GM23248 (cell line): Measurements from ENCODE around the gene CUL2. TPM values are rescaled to one million over a fixed set of nuclear protein-coding genes. Genes with fewer than 3 reads are reported as not detected.
"Not testable (repeated sequence)": the region's sequence is repeated elsewhere in the genome, so short reads cannot be mapped to it uniquely, and the experiment has no call there.

Experiments
- DNase-seq: peaks from one replicate; pipeline ENCODE4 v3.0.0-alpha.2; 2015
- H2AFZ ChIP-seq: fragments of 200-600 bp; sonication (generic); 2 replicates; pipeline ENCODE4 v1.6.1; 2016; ENCODE audit warnings: antibody characterized with exemption
- H3F3A ChIP-seq: fragments of 200-600 bp; sonication (generic); 2 replicates; pipeline ENCODE4 v1.6.1; 2016; ENCODE audit warnings: mild to moderate bottlenecking, antibody characterized with exemption, mixed run types; ENCODE audit not compliant: insufficient read depth
- H3K27ac ChIP-seq: fragments of 200-600 bp; sonication (generic); 2 replicates; pipeline ENCODE4 v1.5.1; 2016; ENCODE audit warnings: mild to moderate bottlenecking
- H3K27me3 ChIP-seq: fragments of 200-600 bp; sonication (generic); replicated peaks from 2 replicates; pipeline ENCODE4 v1.6.1; 2016; ENCODE audit warnings: mild to moderate bottlenecking; ENCODE audit not compliant: insufficient read depth
- H3K36me3 ChIP-seq: fragments of 200-600 bp; sonication (generic); 2 replicates; pipeline ENCODE4 v1.6.1; 2016; ENCODE audit warnings: low read depth, mild to moderate bottlenecking
- H3K4me1 ChIP-seq: fragments of 200-600 bp; sonication (generic); 2 replicates; pipeline ENCODE4 v1.6.1; 2016; ENCODE audit warnings: mild to moderate bottlenecking; ENCODE audit not compliant: insufficient read depth
- H3K4me2 ChIP-seq: fragments of 200-600 bp; sonication (generic); one replicate; pipeline ENCODE4 v1.6.1; 2016; ENCODE audit warnings: mild to moderate bottlenecking; ENCODE audit not compliant: unreplicated experiment
- H3K4me3 ChIP-seq: fragments of 200-600 bp; sonication (generic); 2 replicates; pipeline ENCODE4 v1.5.1; 2016; ENCODE audit warnings: mild to moderate bottlenecking
- H3K79me2 ChIP-seq: fragments of 200-600 bp; sonication (generic); 2 replicates; pipeline ENCODE4 v1.6.1; 2016; ENCODE audit warnings: mild to moderate bottlenecking; ENCODE audit not compliant: insufficient read depth
- H3K9ac ChIP-seq: fragments of 200-600 bp; sonication (generic); 2 replicates; pipeline ENCODE4 v1.6.1; 2016; ENCODE audit warnings: mild to moderate bottlenecking
- H3K9me2 ChIP-seq: fragments of 200-600 bp; sonication (generic); 2 replicates; pipeline ENCODE4 v1.6.1; 2016; ENCODE audit warnings: mixed run types, mild to moderate bottlenecking, moderate library complexity; ENCODE audit not compliant: insufficient read depth
- H3K9me3 ChIP-seq: fragments of 200-600 bp; sonication (generic); one replicate; pipeline ENCODE4 v1.6.1; 2017; ENCODE audit warnings: low read depth
- H4K20me1 ChIP-seq: fragments of 200-600 bp; sonication (generic); 2 replicates; pipeline ENCODE4 v1.6.0; 2016; ENCODE audit not compliant: insufficient read depth
- EZH2 ChIP-seq: fragments of 200-600 bp; sonication (generic); IDR thresholded peaks from 2 replicates; pipeline ENCODE4 v1.6.1; 2018; ENCODE audit warnings: antibody characterized with exemption, mild to moderate bottlenecking; ENCODE audit not compliant: insufficient read depth, poor library complexity, severe bottlenecking
- EZH2phosphoT487 ChIP-seq: fragments of 200-600 bp; sonication (generic); IDR thresholded peaks from 2 replicates; pipeline ENCODE4 v1.6.1; 2018; ENCODE audit warnings: antibody characterized with exemption, moderate library complexity, mild to moderate bottlenecking, low read depth; ENCODE audit not compliant: insufficient read depth
- WGBS, 2 experiments: methylation state at CpG; one replicate each; pipeline ENCODE4 v1.1.6; 2015 to 2017; ENCODE audit warnings: low lambda C conversion rate in 2 of 2, low coverage in 1 of 2; ENCODE audit errors: missing lambda C conversion rate in 2 of 2; 5-methylcytosine and 5-hydroxymethylcytosine counted together
- in situ Hi-C: fragments of 300-500 bp; cut with MboI; formaldehyde crosslinking; loops from 2 replicates; pipeline ENCODE4 v1.15.0; 2020
- polyA plus RNA-seq: library from polyadenylated mRNA; unstranded; fragments of >200 nt; fragmentation: Nextera tagmentation; extraction: Ambion mirVana; gene quantifications from 2 replicates; pipeline ENCODE4 v1.2.1, GENCODE V29; 2016
- total RNA-seq: library from RNA; depleted of rRNA; stranded (reverse); fragments of >200 nt; shearing (Covaris generic); gene quantifications from 2 replicates; pipeline ENCODE4 v1.2.3, GENCODE V29; 2014

Gene CUL2
- total and polyA plus RNA-seq, 2 experiments from 2014 or later: 35.3 to 50.5 TPM

DNA sequence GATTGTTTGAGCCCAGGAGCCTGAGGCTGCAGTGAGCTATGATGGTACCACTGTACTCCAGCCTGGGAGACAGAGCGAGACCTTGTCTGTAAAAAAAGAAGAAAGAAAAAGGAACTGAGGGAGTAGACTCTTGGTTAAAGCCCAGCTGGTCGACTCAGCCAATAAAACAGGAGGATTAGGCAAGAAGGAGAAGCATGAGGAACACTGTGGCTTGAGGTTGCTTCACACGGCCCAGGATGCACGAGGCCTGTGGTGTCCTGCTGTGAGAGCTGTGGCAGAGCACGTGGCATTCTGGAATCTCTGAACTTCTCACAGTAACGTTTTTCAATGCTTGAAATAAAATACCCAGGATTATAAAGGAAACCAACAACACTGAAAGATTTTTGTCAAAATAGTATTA is 93.3 kb downstream of the CUL2 start:
- Histone ChIP-seq H3K9ac (no peak overlapping the region), H2AFZ (no peak overlapping the region), H3K9me3 (no peaks in the 10 kb centered on the region), H3K79me2 (no peaks in the 10 kb centered on the region), H3K4me2 (no peak overlapping the region), H3K9me2 (no peaks in the 10 kb centered on the region), H3K27ac (no peak overlapping the region), H3K36me3 (no peaks in the 10 kb centered on the region), H3K4me1 (peaks cover 14% of the 10 kb centered on the region), H3K4me3 (no peak overlapping the region), H4K20me1 (no peaks in the 10 kb centered on the region), H3K27me3 (no peaks in the 10 kb centered on the region), H3F3A (peaks cover 8% of the 10 kb centered on the region; the same call in 1 of the 2 replicates)
- in situ Hi-C loops: no loop called here
- no peak for TF ChIP-seq EZH2phosphoT487
- no peak for TF ChIP-seq EZH2
- 69 to 80% methylated on average over 6 of the region's 6 CpGs for WGBS, 2 experiments
- peak; percentile 40 for DNase-seq

DNA sequence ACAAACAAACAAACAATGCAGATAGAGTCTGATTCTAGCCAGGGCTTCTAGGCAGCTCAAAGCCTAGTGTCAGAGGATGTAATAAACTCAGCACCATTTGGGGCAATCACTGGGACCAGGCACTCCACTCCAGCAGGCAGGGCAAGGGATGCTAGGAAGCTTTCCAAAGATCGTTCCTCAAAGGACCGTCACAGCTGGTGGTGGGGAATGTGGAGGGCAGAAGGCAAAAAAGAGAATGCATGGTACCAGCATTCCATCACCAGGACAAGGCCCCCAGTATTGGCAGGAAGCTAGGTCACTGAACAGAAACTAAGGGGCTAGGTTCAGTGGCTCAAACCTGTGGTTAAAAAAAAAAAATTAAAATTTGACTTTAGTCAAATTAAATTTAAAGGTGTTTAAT is 94.2 kb downstream of the CUL2 start:
- Histone ChIP-seq H2AFZ (no peak overlapping the region), H3K36me3 (no peaks in the 10 kb centered on the region), H3K27ac (no peak overlapping the region), H3K9ac (no peak overlapping the region), H3K4me3 (no peak overlapping the region), H3K79me2 (no peaks in the 10 kb centered on the region), H3K9me2 (no peaks in the 10 kb centered on the region), H4K20me1 (no peaks in the 10 kb centered on the region), H3K27me3 (no peaks in the 10 kb centered on the region), H3K4me2 (no peak overlapping the region), H3K4me1 (peaks cover 18% of the 10 kb centered on the region), H3K9me3 (no peaks in the 10 kb centered on the region), H3F3A (peaks cover 11% of the 10 kb centered on the region; the same call in 1 of the 2 replicates)
- TF ChIP-seq EZH2phosphoT487 (no peak), EZH2 (no peak)
- WGBS, 2 experiments: 71 to 88% methylated on average over 2 of the region's 2 CpGs
- DNase-seq: no peak
- in situ Hi-C loops: no loop called here

DNA sequence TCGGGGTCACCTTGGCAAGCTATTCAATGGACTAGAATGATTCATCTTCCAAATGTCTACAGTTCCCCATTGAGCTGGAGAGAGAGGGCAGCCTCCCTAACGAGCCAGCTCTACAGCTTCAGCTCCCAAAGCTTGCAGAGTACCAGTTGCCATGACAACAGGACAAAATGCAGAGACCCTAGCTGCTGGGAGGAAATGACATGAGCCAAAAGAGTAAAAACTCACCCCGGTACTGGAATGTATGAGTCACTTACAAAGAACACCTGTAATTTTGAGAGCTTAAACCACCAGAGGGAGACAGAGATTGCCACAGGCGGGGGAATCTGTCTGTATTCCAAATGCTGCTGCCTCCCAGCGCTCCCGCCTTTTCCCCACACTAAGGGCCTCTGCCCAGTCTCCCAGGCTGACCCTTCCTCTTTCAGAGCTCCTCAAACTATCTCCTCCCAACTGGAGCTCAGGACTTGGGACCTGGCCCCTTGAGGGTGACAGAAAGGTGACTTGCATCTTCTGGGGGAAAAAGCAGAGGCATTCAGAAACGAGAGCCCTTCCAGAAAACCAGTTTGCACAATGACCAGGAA is 95.5 kb downstream of the CUL2 start:
- Histone ChIP-seq H3K4me1 (peaks cover 18% of the 10 kb centered on the region), H3K9ac (no peak overlapping the region), H4K20me1 (no peaks in the 10 kb centered on the region), H3K9me2 (no peaks in the 10 kb centered on the region), H2AFZ (no peak overlapping the region), H3K4me3 (no peak overlapping the region), H3K79me2 (no peaks in the 10 kb centered on the region), H3K36me3 (no peaks in the 10 kb centered on the region), H3K27ac (no peak overlapping the region), H3K9me3 (no peaks in the 10 kb centered on the region), H3K4me2 (no peak overlapping the region), H3F3A (peaks cover 11% of the 10 kb centered on the region; the same call in 1 of the 2 replicates), H3K27me3 (no peaks in the 10 kb centered on the region)
- peak; percentile 54 for DNase-seq
- TF ChIP-seq EZH2 (no peak), EZH2phosphoT487 (no peak)
- in situ Hi-C loops: no loop called here
- WGBS, 2 experiments: 42 to 58% methylated on average over 7 of the region's 7 CpGs

DNA sequence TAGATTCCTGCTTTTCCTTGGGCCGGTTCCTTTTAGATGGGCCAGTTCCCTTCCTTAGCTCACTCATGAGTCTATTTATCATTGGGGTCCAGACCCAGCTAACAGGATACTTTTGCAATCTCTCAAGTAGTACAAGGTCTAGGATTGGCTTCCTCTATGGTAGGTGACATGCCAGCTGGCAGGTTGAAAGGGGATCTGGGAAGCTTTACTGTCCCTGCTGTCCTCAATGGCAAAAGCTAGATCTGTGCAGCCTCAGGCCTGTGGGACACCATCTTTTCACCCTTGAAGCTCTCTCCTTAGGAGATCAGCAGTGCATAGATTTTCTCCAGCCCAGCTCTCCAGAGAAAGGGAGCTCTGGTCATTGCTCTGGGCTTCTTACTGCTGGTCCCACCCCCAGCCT is 96.4 kb downstream of the CUL2 start:
- no peak overlapping the region for H3K9ac ChIP-seq
- no peaks in the 10 kb centered on the region for H3K9me2 ChIP-seq
- no peak overlapping the region for H3K4me2 ChIP-seq
- WGBS, 2 experiments: 97 to 100% methylated on average over 1 of the region's 1 CpG
- no peak for DNase-seq
- H4K20me1 ChIP-seq: no peaks in the 10 kb centered on the region
- H3K4me1 ChIP-seq: peaks cover 18% of the 10 kb centered on the region
- no peak overlapping the region for H3K27ac ChIP-seq
- no peak overlapping the region for H2AFZ ChIP-seq
- no peaks in the 10 kb centered on the region for H3K9me3 ChIP-seq
- H3K36me3 ChIP-seq: no peaks in the 10 kb centered on the region
- H3K27me3 ChIP-seq: no peaks in the 10 kb centered on the region
- in situ Hi-C loops: no loop called here
- no peaks in the 10 kb centered on the region for H3K79me2 ChIP-seq
- H3K4me3 ChIP-seq: no peak overlapping the region
- TF ChIP-seq EZH2 (no peak), EZH2phosphoT487 (no peak)
- peaks cover 11% of the 10 kb centered on the region; the same call in 1 of the 2 replicates for H3F3A ChIP-seq

DNA sequence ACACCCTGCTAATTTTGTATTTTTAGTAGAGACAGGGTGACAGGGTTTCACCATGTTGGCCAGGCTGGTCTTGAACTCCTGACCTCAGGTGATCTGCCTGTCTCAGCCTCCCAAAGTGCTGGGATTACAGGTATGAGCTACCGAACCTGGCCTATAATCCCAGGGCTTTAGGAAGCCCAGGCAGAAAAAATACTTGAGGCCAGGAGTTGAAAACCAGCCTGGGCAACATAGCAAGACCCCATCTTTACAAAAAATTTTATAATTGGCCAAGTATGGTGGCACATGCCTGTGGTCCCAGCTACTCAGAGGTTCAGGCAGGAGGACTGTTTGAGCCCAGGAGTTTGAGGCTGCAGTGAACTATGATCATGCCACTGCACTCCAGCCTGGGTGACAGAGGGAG is 99.0 kb downstream of the CUL2 start:
- H3K79me2 ChIP-seq, in situ Hi-C loops, H3K27me3 ChIP-seq, H3K9me3 ChIP-seq, DNase-seq, H3K9me2 ChIP-seq, H3K9ac ChIP-seq, H3K27ac ChIP-seq, H4K20me1 ChIP-seq, H3K4me2 ChIP-seq, H3K36me3 ChIP-seq, H3K4me3 ChIP-seq, H2AFZ ChIP-seq: not testable (repeated sequence)
- WGBS, 2 experiments: 90 to 93% methylated on average over 1 of the region's 1 CpG
- Histone ChIP-seq H3K4me1 (peaks cover 18% of the 10 kb centered on the region), H3F3A (peaks cover 11% of the 10 kb centered on the region; the same call in 1 of the 2 replicates)
